GM12874 (cell line): ENCODE data around the gene RALGPS1.

Experiments
- TF ChIP-seq, protein P1 (sequence below): IDR thresholded peaks from 2 replicates; pipeline ENCODE4 v1.5.1; 2011; ENCODE audit warnings: low read depth, mild to moderate bottlenecking, control low read depth, low read length, moderate library complexity; ENCODE audit not compliant: insufficient read depth

The RALGPS1 gene

DNA sequence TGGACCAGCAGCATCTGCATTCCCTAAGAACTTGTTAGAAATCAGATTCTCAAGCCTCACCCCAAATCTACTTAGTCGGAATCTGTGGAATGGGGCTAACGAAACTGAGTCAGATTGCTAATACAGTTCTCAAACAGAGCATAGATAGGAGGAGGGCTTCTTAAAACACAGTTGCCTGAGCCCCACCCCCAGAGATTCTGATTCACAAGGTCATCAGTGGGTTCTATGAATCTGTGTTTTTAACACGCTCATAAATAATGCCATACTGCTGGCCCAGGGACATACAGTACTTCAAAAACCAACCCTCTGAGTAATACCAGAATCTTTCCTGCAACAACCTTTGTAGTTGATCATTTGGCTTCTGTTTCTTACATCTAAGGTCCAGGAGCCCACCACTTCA lies 317.1 kb downstream of the RALGPS1 start:
- TF ChIP-seq, protein P1, sequence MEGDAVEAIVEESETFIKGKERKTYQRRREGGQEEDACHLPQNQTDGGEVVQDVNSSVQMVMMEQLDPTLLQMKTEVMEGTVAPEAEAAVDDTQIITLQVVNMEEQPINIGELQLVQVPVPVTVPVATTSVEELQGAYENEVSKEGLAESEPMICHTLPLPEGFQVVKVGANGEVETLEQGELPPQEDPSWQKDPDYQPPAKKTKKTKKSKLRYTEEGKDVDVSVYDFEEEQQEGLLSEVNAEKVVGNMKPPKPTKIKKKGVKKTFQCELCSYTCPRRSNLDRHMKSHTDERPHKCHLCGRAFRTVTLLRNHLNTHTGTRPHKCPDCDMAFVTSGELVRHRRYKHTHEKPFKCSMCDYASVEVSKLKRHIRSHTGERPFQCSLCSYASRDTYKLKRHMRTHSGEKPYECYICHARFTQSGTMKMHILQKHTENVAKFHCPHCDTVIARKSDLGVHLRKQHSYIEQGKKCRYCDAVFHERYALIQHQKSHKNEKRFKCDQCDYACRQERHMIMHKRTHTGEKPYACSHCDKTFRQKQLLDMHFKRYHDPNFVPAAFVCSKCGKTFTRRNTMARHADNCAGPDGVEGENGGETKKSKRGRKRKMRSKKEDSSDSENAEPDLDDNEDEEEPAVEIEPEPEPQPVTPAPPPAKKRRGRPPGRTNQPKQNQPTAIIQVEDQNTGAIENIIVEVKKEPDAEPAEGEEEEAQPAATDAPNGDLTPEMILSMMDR = no peak

DNA sequence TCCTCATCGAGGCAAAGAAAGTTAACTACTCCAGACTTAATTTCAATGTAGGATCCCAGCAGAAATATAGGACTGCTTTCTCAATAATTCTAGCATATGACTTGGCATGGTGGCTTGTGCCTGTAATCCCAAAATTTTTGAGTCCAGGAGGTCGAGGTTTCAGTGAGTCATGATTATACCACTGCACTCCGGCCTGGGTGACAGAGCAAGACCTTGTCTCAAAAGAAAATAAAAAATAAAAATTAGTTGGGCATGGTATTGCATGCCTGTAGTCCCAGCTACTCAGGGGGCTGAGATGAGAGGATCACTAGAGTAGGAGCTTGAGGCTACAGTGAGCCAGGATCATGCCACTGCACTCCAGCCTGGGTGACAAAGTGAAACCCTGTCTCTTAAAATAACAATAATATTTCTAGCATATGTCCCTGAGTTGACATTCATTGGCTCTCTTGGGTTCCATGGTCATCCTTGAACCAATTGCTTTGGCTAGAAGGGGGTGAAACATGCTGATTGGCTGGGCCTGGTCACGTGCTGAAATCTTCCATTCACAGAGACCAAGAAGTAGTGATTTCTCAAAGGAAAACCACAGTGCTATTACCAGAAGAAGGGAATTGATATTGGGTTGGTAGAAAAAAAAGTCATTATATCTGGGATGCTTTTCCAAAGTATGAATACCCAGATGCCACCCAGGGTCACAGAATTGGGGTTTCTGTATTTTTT lies 318.4 kb downstream of the RALGPS1 start:
- TF ChIP-seq, protein P1 = no peak

DNA sequence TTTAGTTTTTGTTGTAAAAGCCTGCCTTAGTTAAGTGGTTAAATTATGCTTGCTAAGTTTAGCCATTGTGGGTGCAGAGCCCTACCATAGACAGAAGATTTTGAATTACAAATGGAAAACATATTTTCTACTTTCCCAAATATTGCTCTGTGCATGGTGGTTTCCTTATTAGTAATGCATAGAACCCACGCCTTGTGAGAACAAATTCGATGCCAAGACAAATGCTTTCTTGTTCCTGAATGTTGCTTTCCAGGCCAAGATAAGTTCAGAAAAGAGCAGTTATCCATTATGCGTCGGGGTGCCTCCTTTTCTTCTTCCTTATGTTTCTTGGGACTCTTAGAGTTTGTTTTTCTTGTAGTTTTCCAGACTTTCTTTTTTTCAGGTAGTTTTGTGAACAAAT lies 319.0 kb downstream of the RALGPS1 start:
- TF ChIP-seq, protein P1 = no peak

DNA sequence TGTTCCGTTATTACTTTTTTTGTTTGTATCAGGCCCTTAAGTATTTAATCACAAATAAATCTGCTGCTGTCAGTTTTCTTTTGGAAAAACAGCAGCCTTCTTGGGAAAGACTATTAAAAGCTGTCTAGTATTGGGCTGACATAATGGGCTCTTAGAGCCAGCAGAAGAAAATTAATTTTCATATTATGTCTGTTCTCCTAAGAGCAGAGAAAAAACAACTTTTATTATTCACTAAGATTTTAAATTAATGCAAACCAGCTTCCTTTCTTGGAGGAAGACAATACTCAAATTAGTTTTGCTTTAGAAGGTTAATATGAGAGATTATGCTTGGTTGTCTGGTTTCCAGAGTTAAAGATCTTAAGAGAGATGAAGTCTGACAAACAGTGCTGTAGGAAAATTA lies 319.4 kb downstream of the RALGPS1 start:
- TF ChIP-seq, protein P1 = no peak

DNA sequence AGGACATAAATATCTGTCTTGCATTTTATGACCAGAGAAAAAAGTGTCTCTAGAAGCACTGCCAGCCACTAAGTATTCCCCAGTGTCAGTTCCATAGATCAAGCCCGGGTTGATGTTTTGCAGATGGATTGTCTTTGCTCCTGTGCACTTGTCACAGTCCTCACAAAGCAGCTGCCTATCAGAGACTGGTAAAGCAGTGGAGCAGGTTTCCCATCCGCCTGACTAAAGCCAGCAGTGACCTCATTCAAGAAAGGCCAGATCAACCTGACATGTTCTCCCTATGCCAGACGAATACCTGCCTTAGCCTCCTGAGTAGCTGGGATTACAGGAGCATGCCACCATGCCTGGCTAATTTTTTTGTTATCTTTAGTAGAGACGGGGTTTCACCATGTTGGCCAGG lies 323.2 kb downstream of the RALGPS1 start:
- TF ChIP-seq, protein P1 = no peak

DNA sequence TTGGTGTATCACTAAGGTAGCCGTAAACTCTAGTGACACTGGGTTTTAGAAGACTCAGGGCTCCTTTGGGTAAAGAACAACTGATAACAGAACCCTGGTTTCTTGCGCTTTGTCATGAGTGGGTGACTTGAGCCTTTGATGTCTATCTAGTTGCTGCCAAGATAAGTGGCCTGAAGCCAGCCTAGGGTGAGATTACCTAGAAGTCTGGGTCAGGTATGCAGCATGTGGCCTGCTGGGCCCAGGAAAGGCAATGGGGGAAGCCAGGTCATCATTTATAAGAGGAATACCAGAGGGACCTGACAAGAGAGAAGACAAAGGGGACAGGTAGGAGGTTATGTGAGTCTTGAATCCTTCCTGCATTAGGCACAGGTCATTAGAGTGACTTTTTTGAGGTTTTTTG lies 326.8 kb downstream of the RALGPS1 start:
- TF ChIP-seq, protein P1 = no peak

DNA sequence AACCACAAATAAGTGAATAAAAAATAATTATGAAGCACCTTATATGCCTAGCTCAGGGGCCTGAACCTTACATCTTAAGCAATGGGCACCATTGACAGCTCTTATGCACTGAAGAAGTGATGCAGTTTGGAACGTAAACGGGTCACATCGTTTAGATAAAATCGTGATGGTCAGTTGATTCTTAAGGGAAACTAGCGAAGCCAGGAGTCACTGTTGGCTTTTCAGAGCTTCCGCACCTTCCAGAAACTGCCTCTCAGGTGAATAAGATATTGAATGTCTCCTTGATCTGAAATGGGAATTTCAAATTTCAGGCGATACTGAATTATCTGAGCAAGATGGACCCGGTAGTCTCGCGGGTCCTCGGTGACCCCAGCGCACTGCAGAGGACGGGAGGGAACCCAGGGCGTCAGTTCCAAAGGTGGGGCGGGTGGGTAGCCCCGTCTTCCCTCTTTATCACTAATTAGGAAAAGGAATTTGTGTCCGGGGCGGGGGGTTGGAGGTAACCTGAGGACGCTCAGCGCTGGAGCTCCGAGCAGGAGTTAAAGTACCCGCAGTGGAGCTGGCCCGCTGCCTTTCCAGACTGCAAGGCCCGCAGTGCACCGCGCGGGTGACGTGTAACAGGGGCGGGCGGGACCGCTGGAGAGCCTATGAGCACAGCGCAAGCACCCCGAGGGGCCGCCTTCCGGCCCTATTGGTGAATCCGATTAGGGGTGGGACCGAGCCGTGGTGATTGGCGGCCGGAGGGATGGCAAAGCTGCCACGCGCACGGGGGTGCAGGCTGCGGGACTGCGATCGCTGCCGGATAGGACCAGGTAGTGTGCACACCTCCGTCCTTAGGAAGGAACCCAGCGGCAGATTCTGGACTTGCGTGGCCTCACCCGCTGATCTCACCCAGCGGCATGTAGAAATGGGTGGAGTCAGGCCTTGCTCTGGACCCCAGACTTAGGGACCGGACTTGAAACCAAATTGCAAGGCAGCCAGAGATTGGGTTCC lies 330.3 kb downstream of the RALGPS1 start:
- TF ChIP-seq, protein P1 = no peak
